ENCODE measurements around the gene HERC6.

HERC6 gene

GRCh38 chr4:88458104-88458740 is 79.6 kb downstream of the HERC6 start:
- ChIA-PET POLR2A (no interaction called here), CTCF (interaction anchor here (1.3 to 2.5 kb wide), 5 partner anchors 16 to 181 kb away, joined by 3 to 7 read pairs (median 4); partner anchors contain the start of gene PPM1K)
- no peak for DNase-seq (ENCODE audit: extremely low spot score)
- TF ChIP-seq CTCF (IDR thresholded peaks at IDR 0.05; ENCODE audit: control extremely low read depth, extremely low read depth, low read depth, missing control alignments), result no peak

GRCh38 chr4:88465653-88466192 is 87.1 kb downstream of the HERC6 start:
- CTCF ChIA-PET, result interaction anchor here (1.1 to 2.4 kb wide), 3 partner anchors 9 to 50 kb away, joined by 3 to 9 read pairs (median 3); partner anchors contain the start of gene HERC5
- DNase-seq (ENCODE audit: extremely low spot score), result no peak
- POLR2A ChIA-PET, result no interaction called here
- TF ChIP-seq CTCF (IDR thresholded peaks at IDR 0.05; ENCODE audit: control extremely low read depth, extremely low read depth, low read depth, missing control alignments), result no peak

GRCh38 chr4:88467392-88467791 is 88.7 kb downstream of the HERC6 start:
- no peak for TF ChIP-seq CTCF (IDR thresholded peaks at IDR 0.05; ENCODE audit: control extremely low read depth, extremely low read depth, low read depth, missing control alignments)
- ChIA-PET POLR2A (no interaction called here), CTCF (interaction anchor here (1.3 to 2.4 kb wide), 2 partner anchors 11 to 48 kb away, joined by 3 to 9 read pairs; partner anchors contain the start of gene HERC5)
- DNase-seq (ENCODE audit: extremely low spot score), result no peak

- DNase-seq (ENCODE audit: extremely low spot score), result no peak
- POLR2A ChIA-PET, result interaction anchor here (0.7 kb wide), 1 partner anchor 1655 kb away, joined by 3 read pairs; no protein-coding TSS in a partner anchor
- TF ChIP-seq CTCF (IDR thresholded peaks at IDR 0.05; ENCODE audit: control extremely low read depth, extremely low read depth, low read depth, missing control alignments), result no peak
- CTCF ChIA-PET, result interaction anchor here (1.2 to 1.4 kb wide), 3 partner anchors 10 to 258 kb away, joined by 3 read pairs; no protein-coding TSS in a partner anchor
Observed at GRCh38 chr4:88477229-88477860, 98.7 kb downstream of the HERC6 start.

- ChIA-PET POLR2A (no interaction called here), CTCF (interaction anchor here (1.2 to 1.4 kb wide), 4 partner anchors 9 to 259 kb away, joined by 3 to 4 read pairs (median 3); no protein-coding TSS in a partner anchor)
- TF ChIP-seq CTCF (IDR thresholded peaks at IDR 0.05; ENCODE audit: control extremely low read depth, extremely low read depth, low read depth, missing control alignments), result no peak
- no peak for DNase-seq (ENCODE audit: extremely low spot score)
Observed at GRCh38 chr4:88478247-88478646, 99.6 kb downstream of the HERC6 start.

- POLR2A ChIA-PET, result no interaction called here
- no peak for DNase-seq (ENCODE audit: extremely low spot score)
- no peak for TF ChIP-seq CTCF (IDR thresholded peaks at IDR 0.05; ENCODE audit: control extremely low read depth, extremely low read depth, low read depth, missing control alignments)
- CTCF ChIA-PET, result interaction anchor here (0.9 to 1.9 kb wide), 3 partner anchors 28 to 262 kb away, joined by 3 to 7 read pairs (median 3); no protein-coding TSS in a partner anchor
Observed at GRCh38 chr4:88481537-88481936, 102.9 kb downstream of the HERC6 start.

All from GM10248 (cell line).